LNCaP clone FGC (cell line): ENCODE results near the gene MIOX.

Experiments used
- DNase-seq: peaks from one replicate; pipeline ENCODE4 v3.0.0-alpha.2; 2011; ENCODE audit warnings: low read depth
- H3K4me3 ChIP-seq: 2 replicates; pipeline ENCODE4 v1.5.1; 2011; ENCODE audit warnings: mild to moderate bottlenecking, low read depth, low read length, control low read depth
- TF ChIP-seq, protein P1 (sequence below): IDR thresholded peaks from 2 replicates; pipeline ENCODE4 v1.5.1; 2012; ENCODE audit warnings: mild to moderate bottlenecking; ENCODE audit not compliant: control insufficient read depth, insufficient read depth; ENCODE audit errors: extremely low read depth

Gene MIOX

DNA sequence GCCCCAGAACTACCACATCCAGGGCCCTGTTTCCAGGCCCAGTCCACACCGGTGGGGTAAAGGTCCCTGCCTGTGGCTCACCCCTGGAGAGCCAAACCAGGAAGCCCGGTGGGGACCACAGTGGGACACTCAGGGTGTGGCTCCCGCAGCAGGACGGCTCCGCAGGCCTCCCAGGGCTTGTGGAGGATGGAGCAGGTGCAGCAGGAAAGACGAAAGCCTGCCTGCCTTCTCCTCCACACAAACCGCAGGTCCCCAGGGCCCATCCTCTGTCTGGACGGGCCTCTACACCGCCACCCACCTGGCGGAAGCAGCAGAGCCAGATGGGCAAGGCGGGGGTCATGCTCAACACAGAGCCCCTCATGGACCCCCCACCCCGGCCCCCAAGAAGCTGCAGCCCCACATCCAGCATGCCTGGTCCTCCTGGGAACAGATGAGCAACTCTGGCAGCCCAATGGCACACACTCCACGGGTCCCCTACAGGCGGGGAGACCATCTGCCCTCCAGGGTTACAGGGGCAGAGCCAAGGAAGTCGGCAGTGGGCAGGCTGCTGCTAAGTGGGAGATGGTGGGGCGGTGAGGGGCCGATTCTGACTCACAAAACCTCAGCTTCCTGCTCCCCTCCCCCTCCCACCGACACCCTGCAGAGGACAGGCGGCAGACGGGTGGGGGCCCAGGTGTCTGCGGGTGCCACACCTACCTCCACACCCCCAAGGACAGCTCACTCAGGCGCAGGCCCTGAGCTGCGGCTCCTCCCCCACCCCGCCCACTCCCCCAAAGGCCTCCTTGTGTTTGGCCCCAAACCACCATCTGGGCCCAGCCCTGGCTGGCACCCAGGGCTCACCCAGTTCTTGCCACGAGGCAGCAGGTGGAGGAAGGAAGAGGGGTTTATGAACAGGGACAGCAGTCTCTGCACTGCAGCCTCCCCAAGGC is 17.0 kb upstream of the MIOX start:
- H3K4me3 ChIP-seq: no peak overlapping the region
- DNase-seq: no peak
- TF ChIP-seq, protein P1, sequence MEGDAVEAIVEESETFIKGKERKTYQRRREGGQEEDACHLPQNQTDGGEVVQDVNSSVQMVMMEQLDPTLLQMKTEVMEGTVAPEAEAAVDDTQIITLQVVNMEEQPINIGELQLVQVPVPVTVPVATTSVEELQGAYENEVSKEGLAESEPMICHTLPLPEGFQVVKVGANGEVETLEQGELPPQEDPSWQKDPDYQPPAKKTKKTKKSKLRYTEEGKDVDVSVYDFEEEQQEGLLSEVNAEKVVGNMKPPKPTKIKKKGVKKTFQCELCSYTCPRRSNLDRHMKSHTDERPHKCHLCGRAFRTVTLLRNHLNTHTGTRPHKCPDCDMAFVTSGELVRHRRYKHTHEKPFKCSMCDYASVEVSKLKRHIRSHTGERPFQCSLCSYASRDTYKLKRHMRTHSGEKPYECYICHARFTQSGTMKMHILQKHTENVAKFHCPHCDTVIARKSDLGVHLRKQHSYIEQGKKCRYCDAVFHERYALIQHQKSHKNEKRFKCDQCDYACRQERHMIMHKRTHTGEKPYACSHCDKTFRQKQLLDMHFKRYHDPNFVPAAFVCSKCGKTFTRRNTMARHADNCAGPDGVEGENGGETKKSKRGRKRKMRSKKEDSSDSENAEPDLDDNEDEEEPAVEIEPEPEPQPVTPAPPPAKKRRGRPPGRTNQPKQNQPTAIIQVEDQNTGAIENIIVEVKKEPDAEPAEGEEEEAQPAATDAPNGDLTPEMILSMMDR: no peak

GRCh38 chr22:50470491-50470890 is 16.2 kb upstream of the MIOX start:
- TF ChIP-seq, protein P1: no peak
- no peak overlapping the region for H3K4me3 ChIP-seq
- no peak for DNase-seq

DNA sequence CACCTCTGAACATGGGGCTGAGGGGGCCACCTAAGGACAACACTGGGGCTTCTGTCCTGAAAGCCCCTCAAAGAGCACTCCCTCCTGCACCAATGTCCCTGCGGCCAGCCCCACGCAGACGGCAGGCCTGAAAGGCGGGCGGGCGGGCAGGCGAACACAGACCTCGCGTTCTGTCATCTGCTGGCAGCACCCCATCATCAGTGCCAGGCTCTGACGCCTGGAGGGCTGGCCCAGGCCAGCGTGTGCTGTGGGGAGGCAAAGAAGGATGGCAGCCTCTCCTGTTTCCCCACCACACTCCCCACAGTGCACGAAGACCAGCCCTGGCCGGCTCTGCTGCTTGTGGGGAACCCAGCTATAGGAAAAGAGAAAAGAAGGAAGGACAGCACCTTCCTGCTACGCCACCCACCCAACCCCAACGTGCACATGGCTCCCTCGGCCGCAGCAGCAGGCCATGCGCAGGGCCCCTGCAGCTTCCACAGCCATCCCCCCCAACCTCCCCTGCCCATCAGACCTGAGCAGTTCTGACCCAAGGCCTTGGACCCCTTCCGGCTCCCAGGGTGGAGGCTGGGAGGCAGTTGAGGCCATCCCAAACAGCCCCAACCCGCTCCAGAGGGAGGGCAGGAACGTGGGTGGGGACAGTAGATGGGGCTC is 15.3 kb upstream of the MIOX start:
- no peak for DNase-seq
- no peak overlapping the region for H3K4me3 ChIP-seq
- TF ChIP-seq, protein P1: no peak

DNA sequence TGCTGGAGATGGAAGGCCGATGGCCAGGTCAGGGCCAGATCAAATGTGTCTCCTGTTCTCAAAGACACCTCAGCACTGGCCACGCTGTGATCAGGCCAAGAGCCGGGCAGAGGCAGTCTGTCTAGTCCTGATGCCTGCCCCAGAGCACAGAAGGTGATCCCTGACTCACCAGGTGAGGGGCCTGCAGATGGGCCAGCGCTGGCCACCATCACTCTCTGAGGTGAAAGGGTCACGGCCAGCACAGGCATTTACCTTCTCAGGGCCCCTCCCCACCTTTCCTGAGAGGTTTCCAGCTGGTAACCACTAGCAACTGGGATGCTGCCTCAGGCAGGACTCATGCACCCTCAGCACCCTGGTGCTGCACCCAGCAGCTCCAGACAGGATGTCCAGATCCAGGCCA is 14.7 kb upstream of the MIOX start:
- TF ChIP-seq, protein P1: no peak

DNA sequence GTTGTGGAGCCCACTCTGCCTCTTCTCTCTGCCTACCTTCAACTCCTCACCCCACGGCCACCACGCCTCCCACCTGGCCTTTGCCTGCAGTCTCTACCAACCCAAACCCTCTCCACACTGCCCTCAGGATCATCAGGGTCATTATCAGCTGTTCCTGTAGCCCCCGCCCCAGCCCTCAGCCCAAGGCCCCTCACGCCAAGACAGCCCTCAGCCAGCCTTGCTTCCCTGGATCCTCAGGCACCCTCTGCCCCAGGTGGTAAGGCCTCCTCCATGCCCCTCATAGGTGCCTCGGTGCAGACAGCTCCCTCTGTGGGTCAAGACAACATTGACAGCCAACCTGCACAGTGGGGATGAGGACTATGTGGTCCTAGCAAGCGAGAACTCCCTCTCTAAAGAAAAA is 13.6 kb upstream of the MIOX start:
- peak overlapping the region; percentile 80; the same call in 1 of the 2 replicates for H3K4me3 ChIP-seq
- DNase-seq: no peak
- TF ChIP-seq, protein P1: peak; percentile 23; the same call in 1 of the 2 replicates

More for the DNA sequence above, 14.7 kb upstream of the MIOX start:
- DNase-seq: no peak
- H3K4me3 ChIP-seq: no peak overlapping the region

- TF ChIP-seq, protein P1: no peak
- no peak for DNase-seq
- peak overlapping the region; percentile 80 for H3K4me3 ChIP-seq
Observed at GRCh38 chr22:50473855-50474671, 12.6 kb upstream of the MIOX start.
